ENCODE results near the gene WDR47. TPM values are rescaled to one million over a fixed set of nuclear protein-coding genes. Genes with fewer than 3 reads are reported as not detected.

WDR47 gene
- 23.4 and 23.7 TPM in 2 replicates for total RNA-seq

DNA sequence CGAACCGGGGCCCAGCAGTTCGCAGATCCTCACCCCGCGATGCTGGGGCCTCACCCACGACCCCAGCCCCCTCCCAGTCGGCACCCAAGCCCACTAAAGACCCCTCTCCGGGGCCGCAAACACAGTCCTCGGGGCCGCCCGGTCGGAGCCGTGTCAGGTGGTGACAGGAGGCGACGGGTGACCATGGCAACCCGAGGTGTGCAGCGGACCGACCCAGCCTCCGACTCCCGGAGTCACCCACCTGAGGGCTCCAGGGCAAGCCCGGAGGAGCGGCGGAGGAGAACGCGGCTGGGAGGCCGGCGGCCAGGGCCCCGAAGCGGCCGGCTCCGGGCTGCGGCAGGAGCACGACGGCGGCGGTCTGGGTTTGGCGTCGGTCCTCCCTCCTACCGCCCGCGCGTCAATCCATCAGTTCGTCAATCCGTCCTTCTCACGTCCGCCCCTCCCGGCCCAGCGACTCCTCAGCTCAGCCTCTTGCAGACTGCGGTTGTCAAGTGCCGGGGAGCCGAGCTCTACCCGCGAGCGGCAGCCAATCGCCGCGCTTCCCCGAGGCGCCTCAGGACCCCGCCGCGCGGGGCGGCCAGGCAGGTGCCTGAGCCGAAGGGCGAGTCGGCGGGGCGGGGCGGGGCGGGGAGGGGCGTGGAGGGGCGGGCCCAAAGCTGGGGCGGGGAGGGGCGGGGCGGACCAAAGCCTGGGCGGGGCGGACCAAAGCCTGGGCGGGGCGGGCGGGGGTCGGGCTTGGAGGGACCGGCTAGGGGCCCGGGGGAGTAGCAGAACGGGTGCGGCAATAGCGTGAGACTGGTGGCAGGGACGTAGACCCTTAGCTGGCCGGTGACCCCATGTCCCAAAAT lies at the start of gene WDR47:
Gene WDR47 (minus strand): TSS at position 482 of the 848 bp plus-strand sequence. CDS start 18,590 bp downstream, outside the sequence.

DNA sequence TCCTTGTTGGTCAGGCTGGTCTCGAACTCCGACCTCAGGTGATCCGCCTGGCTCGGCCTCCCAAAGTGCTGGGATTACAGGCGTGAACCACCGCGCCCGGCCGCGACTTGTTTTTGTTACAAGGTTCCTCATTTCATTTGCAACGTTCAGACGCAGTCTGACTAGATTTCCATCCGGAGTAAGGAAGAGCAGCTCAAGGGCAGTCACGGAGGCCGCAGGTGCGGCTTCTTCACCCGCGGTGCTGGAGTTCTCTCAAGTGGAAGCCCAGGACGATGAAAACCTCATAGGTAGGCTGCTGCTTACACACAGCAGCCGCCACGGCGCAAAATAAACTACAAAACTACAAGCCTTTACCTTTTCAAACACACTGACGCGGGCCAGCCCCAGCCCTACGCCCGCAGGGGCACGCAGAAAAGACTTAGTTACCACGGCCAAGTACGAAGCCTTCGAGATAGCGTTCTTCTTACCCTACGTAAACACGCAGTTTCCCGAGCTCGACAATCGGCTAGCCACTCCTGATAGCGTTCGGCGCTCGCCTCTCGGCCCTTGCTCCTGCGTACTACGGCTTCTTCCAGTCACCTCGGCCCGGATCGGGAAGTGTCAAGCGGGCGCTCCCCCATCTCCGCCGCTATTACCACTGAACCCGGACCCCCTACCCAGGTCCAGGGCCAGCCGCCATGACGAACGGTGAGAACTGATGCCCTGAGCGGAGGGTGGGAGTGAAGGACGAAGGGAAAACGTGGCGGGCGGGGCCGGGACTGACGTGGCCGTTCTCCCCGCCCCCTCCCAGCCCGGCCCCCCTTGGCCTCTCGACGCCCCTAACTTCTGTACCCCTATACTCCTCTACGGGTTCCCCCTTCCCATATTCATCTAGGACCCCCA lies 48.5 kb upstream of the WDR47 start, which contains the start of gene TMEM167B:
Gene TMEM167B (plus strand): TSS at position 569 of the 882 bp plus-strand sequence. CDS start 109 bp downstream, at position 678.

DNA sequence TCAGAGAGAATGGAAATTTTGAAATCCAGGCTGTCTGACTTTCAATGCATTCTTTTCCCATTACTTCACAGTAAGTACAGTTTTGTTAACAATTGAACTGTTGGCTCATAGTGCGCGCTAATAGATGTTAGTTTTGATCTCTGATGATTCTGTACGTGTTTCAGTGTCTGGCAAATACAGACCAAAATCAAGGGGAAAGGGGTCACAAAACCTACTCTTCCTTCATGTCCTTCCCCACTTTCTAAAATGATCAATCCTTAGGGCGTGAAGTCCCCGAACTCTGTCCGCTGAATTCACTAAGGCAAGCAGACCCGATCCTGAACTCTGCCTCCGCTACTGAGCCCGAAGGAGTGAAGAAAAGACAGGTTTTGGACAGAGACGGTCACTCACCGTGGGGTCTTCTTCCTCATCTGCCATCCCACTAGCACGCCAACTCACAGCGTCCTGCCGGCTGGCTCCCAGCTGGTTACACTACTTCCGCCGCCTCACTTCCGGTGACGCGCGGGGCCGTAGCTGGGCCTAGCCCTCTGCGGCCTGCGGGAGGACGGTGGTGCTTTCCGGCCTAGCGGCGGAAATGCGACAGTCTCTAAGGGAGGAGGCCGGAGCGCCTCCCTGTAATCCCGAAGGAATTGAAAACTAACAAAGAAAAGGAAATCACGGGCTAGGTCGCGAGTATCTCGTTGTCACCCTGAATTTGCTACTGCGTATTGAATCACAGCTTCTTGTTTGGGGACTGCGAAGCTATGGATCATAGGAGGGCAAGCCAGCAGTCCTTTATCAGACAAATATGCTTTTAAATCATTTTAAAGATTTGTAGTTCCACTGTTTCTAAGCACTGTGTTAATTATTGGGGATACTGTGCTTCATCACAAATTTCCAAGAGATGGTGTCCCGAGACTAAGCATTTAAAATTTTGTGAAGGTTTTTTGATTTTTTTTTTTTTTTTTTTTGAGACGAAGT lies 33.9 kb upstream of the WDR47 start, which contains the start of gene TAF13:
Gene TAF13 (minus strand): TSS at position 473 of the 960 bp plus-strand sequence. CDS start 56 bp downstream, at position 417.

DNA sequence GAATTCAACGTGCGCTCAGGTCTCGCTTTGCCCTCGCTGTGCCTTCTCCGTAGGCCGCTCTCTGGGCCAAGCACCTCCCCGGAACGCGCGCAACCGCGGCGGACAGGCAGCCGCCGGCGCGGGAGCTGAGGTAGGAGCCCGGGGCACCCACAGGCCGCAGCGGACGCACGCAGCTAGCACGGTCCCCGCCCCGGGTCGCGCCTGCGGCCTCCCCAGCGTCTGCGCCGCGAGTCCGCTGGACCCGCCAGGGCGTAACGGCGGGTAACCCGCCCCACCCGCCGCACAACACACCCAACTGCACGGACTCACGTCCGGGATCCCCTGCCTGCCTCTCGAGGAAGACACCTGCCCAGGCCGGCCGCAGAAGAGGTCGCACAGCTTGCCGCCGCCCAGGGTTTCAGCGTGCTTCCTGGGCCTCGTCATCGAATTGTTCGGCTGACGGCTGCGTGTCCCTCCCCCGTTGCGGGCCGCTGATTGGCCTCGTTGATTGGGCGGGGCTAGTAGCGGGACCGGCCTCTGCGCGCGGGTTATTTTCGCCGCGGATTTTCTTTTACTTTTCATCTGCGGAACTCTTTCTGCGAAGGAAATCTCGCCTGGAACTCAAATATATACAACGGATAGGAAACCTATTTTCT lies 78.7 kb downstream of the WDR47 start, which contains the start of gene CLCC1:
Gene CLCC1 (minus strand): TSS at position 433 of the 635 bp plus-strand sequence. CDS start 13,047 bp downstream, outside the sequence.

Small RNA genes within 50 kb of the gene (small RNA-seq; reads per million reads assigned to genes)
- gene BX679664.1 (not detected), gene BX679664.2 (not detected)

Other genes with a start within 250 kb of the WDR47 start
- 0.49 TPM in 1 of 2 replicates, not detected in the other for gene AKNAD1, start 185.0 kb downstream of the WDR47 start, total RNA-seq
- gene GPSM2, start 165.1 kb downstream of the WDR47 start, total RNA-seq: 43.6 and 47.4 TPM in 2 replicates
- gene CLCC1, start 78.6 kb downstream of the WDR47 start, total RNA-seq: 28.7 and 30.3 TPM in 2 replicates
- 68.7 and 86.2 TPM in 2 replicates for gene TAF13, start 33.9 kb upstream of the WDR47 start, total RNA-seq
- gene TMEM167B, start 48.7 kb upstream of the WDR47 start, total RNA-seq: 32.2 and 34.1 TPM in 2 replicates
- gene ELAPOR1, start 72.0 kb upstream of the WDR47 start, total RNA-seq: 0.32 and 0.85 TPM in 2 replicates
- gene SARS1, start 171.8 kb upstream of the WDR47 start, total RNA-seq: 299 and 317 TPM in 2 replicates
- gene CELSR2, start 207.4 kb upstream of the WDR47 start, total RNA-seq: 0.97 and 1.8 TPM in 2 replicates
- 3.0 and 5.0 TPM in 2 replicates for gene PSRC1, start 241.0 kb upstream of the WDR47 start, total RNA-seq